H1 (cell line): ENCODE data around the gene TP73.

Source experiments
- CTCF ChIP-seq, 3 experiments: IDR thresholded peaks; 1 replicate in 2 of 3; 2 replicates in 1 of 3; pipeline versions ENCODE4 v1.5.1 to v1.6.1; 2011; ENCODE audit warnings: low read length in 3 of 3, mild to moderate bottlenecking in 3 of 3, inconsistent platforms in 2 of 3, low read depth in 1 of 3, moderate library complexity in 1 of 3; ENCODE audit not compliant: insufficient read depth in 1 of 3; ENCODE audit errors: control extremely low read depth in 1 of 3
- EGR1 ChIP-seq: IDR thresholded peaks from 2 replicates; pipeline ENCODE4 v1.6.1; 2011; ENCODE audit warnings: low read depth, low read length, borderline replicate concordance
- POLR2A ChIP-seq, 2 experiments: IDR thresholded peaks; 1 replicate in 1 of 2; 2 replicates in 1 of 2; pipeline ENCODE4 v1.6.1; 2011; ENCODE audit warnings: low read depth in 2 of 2, low read length in 2 of 2, mild to moderate bottlenecking in 2 of 2; ENCODE audit errors: control extremely low read depth in 1 of 2
- RAD21 ChIP-seq, 2 experiments: IDR thresholded peaks in 1 of 2; conservative IDR thresholded peaks in 1 of 2; 2 replicates each; pipeline ENCODE4 v1.6.1; 2011; ENCODE audit warnings: low read depth in 2 of 2, low read length in 2 of 2, improper control_type of control experiment in 1 of 2, inconsistent platforms in 1 of 2, mild to moderate bottlenecking in 1 of 2, moderate library complexity in 1 of 2
- SIX5 ChIP-seq: IDR thresholded peaks from 2 replicates; pipeline ENCODE4 v1.6.1; 2011; ENCODE audit warnings: mild to moderate bottlenecking, low read depth, low read length
- SP1 ChIP-seq: IDR thresholded peaks from 2 replicates; pipeline ENCODE4 v1.6.1; 2011; ENCODE audit warnings: low read depth, low read length
- TAF1 ChIP-seq: IDR thresholded peaks from 2 replicates; pipeline ENCODE4 v1.6.1; 2011; ENCODE audit warnings: mild to moderate bottlenecking, low read depth, low read length
- TAF7 ChIP-seq: optimal IDR thresholded peaks from 2 replicates; pipeline ENCODE3; 2011; ENCODE audit warnings: low read depth, mild to moderate bottlenecking, inconsistent platforms, low read length, moderate library complexity, borderline replicate concordance
- YY1 ChIP-seq: IDR thresholded peaks from 2 replicates; pipeline ENCODE4 v1.6.1; 2011; ENCODE audit warnings: low read depth, mild to moderate bottlenecking, low read length

GRCh38 chr1:3713840-3714239 lies 61.5 kb downstream of the TP73 start:
- TF ChIP-seq EGR1: no peak
- no peak for TF ChIP-seq RAD21 (IDR thresholded peaks at IDR 0.05 in 1 of 2, conservative IDR thresholded peaks at IDR 0.05 in 1 of 2; ENCODE audit: low read depth in 2 of 2, low read length in 2 of 2)
- TF ChIP-seq TAF1: no peak
- no peak for TF ChIP-seq YY1
- TF ChIP-seq CTCF (IDR thresholded peaks at IDR 0.05; ENCODE audit: control extremely low read depth in 1 of 3, insufficient read depth in 1 of 3, low read depth in 1 of 3, low read length in 3 of 3): no peak
- no peak for TF ChIP-seq SIX5
- no peak for TF ChIP-seq SP1
- TF ChIP-seq POLR2A (IDR thresholded peaks at IDR 0.05; ENCODE audit: control extremely low read depth in 1 of 2, low read depth in 2 of 2, low read length in 2 of 2): no peak
- TF ChIP-seq TAF7: no peak
